ENCODE measurements around the gene MAP1LC3B2.

DNA sequence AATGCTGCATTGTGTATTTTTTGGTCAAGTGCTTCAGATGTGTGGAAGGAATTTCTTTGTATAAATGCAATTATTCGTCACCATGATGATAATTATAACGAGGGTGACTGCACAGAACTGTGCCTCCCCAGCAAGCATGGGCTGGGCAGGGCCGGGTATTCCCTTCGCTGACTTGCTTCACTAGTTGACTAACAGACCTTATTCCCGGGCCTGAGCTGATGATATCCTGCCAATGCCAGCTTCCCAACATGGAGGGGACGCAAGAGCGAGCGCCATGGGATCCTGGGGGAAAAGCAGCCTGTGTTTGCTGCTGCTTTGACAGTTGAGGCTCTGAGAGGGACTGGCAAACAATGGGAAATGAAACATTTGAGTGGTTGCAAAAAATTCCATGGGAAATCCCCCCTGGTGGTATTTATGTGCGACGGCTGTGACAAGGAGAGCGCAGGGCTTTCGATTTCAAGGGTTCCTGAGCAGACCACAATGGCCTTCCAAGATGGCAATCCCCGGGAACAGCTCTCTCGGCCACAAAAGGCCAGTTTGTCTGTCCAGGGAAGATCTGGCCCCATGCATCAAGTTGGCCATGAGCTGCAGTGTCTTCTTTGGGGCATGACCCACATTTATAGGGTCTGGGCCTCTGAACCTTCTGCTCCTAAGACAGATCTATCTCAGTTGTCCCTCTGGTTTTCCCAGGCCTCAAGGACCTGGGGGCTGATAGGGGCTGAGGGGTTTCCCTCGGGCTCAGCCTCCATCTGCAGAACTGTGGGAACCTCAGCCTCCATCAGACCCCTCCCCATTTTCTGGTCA, 21.9 kb upstream of the MAP1LC3B2 start:
- TF ChIP-seq POLR2AphosphoS5 (IDR thresholded peaks at IDR 0.05; ENCODE audit: borderline replicate concordance, low read depth, low read length) = no peak
- TF ChIP-seq EZH2 (IDR thresholded peaks at IDR 0.05) = no peak
